Cardiac atrium fibroblast (primary cell): ENCODE data around the gene CCL26. TPM values are rescaled to one million over a fixed set of nuclear protein-coding genes. Genes with fewer than 3 reads are reported as not detected.

Experiments
- total RNA-seq: library from RNA; depleted of rRNA; stranded (reverse); fragments of >200 nt; gene quantifications from 2 replicates; pipeline ENCODE4 v1.2.3, GENCODE V29; 2015

CCL26 gene, protein sequence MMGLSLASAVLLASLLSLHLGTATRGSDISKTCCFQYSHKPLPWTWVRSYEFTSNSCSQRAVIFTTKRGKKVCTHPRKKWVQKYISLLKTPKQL
- not detected in 2 replicates for total RNA-seq

DNA sequence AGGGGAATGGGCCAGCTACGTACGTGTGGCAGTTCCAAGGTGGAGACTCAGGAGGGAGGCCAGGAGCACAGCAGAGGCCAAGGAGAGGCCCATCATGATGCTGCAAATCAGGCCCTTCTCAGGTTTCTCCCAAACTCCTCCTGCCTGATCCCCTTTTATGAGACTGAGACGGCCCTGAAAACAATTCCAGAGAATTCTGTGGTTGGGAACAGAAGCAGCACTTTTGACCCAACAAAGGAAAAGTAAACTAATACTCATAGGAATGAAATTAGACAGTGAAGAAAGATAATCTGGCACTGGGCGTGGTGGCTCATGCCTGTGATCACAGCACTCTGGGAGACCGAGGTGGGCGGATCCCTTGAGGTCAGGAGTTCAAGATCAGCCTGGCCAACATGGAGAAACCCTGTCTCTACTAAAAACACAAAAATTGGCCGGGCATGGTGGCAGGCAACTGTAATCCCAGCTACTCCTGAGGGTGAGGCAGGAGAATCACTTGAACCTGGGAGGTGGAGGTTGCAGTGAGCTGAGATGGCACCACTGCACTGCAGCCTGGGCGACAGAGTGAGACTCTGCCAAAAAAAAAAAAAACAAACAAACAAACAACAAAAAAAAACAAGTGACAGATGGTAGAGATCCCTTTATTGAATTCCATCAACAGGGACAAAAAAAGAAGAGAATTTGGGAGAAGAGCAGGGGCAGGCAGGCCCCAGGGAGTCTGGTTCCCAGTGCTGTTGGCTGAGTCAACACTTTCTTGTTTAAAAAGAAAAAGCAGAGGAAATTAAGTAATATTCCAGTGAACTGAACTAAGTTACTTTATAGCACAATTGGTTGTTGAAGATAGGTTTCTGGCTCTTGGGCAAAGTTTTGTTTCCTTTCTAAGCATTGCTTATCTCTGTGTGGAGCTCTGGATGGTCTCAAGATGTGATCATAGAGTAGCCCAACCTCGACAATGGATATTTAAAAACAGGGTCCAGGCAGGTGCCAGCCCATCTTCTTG, at the start of gene CCL26:
Gene CCL26 (minus strand): TSS at position 131 of the 997 bp plus-strand sequence. CDS start 35 bp downstream, at position 96.

DNA sequence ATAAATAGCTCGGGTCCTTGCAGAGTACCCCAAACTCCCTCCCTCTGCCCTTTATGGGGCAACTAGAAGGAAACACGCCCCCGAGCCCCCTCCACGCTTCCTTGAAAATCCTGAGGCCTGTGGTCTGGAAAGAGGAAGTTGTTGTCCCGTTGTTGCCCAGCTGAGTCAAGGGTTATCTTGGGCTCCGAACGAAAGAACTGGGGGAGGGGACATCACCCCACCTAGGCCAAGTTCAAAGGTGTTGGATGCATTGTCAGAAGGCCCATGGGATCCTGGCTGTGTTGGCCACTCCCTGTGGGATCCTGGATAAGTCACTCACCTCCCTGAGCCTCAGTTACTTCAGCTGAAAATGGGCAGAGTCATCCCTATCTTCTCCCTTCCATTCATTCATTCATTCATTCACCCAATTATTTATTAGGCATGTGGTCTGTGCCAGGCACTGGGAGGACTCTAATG, 41.8 kb upstream of the CCL26 start, which contains the start of gene CCL24:
Gene CCL24 (minus strand): TSS at position 26 of the 456 bp plus-strand sequence. CDS start 91 bp downstream, outside the sequence.

DNA sequence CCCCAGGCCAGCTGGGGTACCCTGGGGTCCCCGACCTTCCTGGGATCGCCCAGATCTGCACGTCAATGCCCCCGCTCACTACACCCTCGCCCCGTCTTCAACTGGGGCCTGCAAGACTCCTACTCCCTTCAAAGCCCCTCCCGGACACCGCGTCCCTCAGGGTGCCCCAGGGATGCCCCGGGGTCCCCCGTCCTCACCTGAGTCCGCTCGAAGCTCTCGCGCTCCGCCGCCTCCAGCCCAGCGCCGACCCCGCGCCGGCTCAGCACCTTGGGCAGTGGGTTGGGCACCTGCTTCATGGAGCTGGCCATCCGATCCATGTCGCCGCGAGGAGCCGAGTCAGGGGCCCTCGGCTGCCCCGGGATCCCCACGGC, 33.4 kb downstream of the CCL26 start, which contains the start of gene HIP1:
Gene HIP1 (minus strand): TSS at position 338 of the 371 bp plus-strand sequence. CDS start 21 bp downstream, at position 317.

Other genes starting within 250 kb of the CCL26 start
- gene HIP1, start 33.3 kb downstream of the CCL26 start, total RNA-seq = 3.1 and 5.0 TPM in 2 replicates
- not detected in 2 replicates for gene CCL24, start 41.6 kb upstream of the CCL26 start, total RNA-seq
- 42.1 and 48.3 TPM in 2 replicates for gene RHBDD2, start 106.8 kb upstream of the CCL26 start, total RNA-seq
- gene POR, start 142.9 kb upstream of the CCL26 start, total RNA-seq = 67.0 and 68.5 TPM in 2 replicates
- 14.4 and 17.9 TPM in 2 replicates for gene TMEM120A, start 222.4 kb upstream of the CCL26 start, total RNA-seq